Right lobe of liver (tissue), 6 donors: ENCODE data around the gene SYNGR1. TPM values are rescaled to one million over a fixed set of nuclear protein-coding genes. Genes with fewer than 3 reads are reported as not detected.
A peak's percentile ranks its signal among the peaks of the same experiment; 100 is the strongest.
"Not testable (repeated sequence)": the region's sequence is repeated elsewhere in the genome, so short reads cannot be mapped to it uniquely, and the experiment has no call there.

Experiments used
- ATAC-seq, 4 donors: fragments of 200-7000 bp; cut with Tn5 transposase; one replicate each; pipeline ENCODE4 v1.9.1; 2020; ENCODE audit warnings: mild to moderate bottlenecking in 4 of 4, moderate library complexity in 4 of 4
- DNase-seq, 3 donors: peaks; one replicate each; pipeline ENCODE4 v3.0.0-alpha.2; 2020
- H3K27ac ChIP-seq, 3 donors: fragments of 200-600 bp; one replicate each; pipeline ENCODE4 v1.8.0; 2022
- H3K27me3 ChIP-seq, 2 donors: fragments of 200-600 bp; one replicate each; pipeline ENCODE4 v1.8.0; 2022
- H3K36me3 ChIP-seq, 4 donors: fragments of 200-600 bp; sonication (generic) in 1 of 4; one replicate each; pipeline versions ENCODE4 v1.5.1 to v1.8.0; 2017 to 2022; ENCODE audit warnings: control low read depth in 1 of 4
- H3K4me1 ChIP-seq, 4 donors: fragments of 200-600 bp; sonication (generic) in 1 of 4; one replicate each; pipeline versions ENCODE4 v1.5.1 to v1.8.0; 2017 to 2022; ENCODE audit warnings: control low read depth in 1 of 4
- H3K4me3 ChIP-seq, 3 donors: fragments of 200-600 bp; one replicate each; pipeline ENCODE4 v1.8.0; 2022
- H3K9me3 ChIP-seq, 4 donors: fragments of 200-600 bp; sonication (generic) in 1 of 4; one replicate each; pipeline versions ENCODE4 v1.5.1 to v1.8.0; 2017 to 2022; ENCODE audit warnings: control low read depth in 1 of 4
- POLR2A ChIP-seq: fragments of 450-650 bp; IDR thresholded peaks from one replicate; pipeline ENCODE4 v1.6.1; 2017; ENCODE audit warnings: antibody characterized with exemption, mild to moderate bottlenecking
- WGBS: methylation state at CpG from one replicate; pipeline ENCODE4 v1.1.6; 2018; ENCODE audit warnings: low coverage, low lambda C conversion rate; ENCODE audit not compliant: insufficient coverage; ENCODE audit errors: missing lambda C conversion rate; 5-methylcytosine and 5-hydroxymethylcytosine counted together
- intact Hi-C, 2 donors: fragments of 100-400 bp; cut with DNase I; formaldehyde crosslinking; loops; one replicate each; pipeline versions ENCODE4 v1.11.2 to v1.14.1; 2022
- total RNA-seq, 6 experiments: library from RNA; depleted of rRNA in 2 of 6; stranded (reverse); fragments of >200 nt in 2 of 6; fragmentation: NEBNext Ultra II Directional in 3 of 6; extraction: Animal tissue kit (Norgen Biotek cat#: 25700) in 3 of 6; gene quantifications; one replicate each; pipeline versions ENCODE4 v1.1.0 to v1.2.4, GENCODE V29; 2016 to 2023
- TF ChIP-seq, protein P1 (sequence below), 4 donors: fragments of 200-600 bp in 3 of 4; fragments of 450-650 bp in 1 of 4; IDR thresholded peaks; one replicate each; pipeline versions ENCODE4 v1.5.1 to v1.8.0; 2016 to 2022; ENCODE audit warnings: antibody characterized with exemption in 4 of 4, mild to moderate bottlenecking in 2 of 4
- donor health status: DM: no; HTN: yes; CAD: no.
- donor health status: DM: no; HTN: no; CAD: no.
- donor health status: DM: no; HTN: no; CAD: no.
- donor health status: DM: no; HTN: yes; CAD: no.
- donor health status: DM: no; HTN: yes; CAD: no.

Gene SYNGR1
- total RNA-seq, 6 experiments from 2014 or later = 0.74 to 3.2 (median 2.2) TPM

DNA sequence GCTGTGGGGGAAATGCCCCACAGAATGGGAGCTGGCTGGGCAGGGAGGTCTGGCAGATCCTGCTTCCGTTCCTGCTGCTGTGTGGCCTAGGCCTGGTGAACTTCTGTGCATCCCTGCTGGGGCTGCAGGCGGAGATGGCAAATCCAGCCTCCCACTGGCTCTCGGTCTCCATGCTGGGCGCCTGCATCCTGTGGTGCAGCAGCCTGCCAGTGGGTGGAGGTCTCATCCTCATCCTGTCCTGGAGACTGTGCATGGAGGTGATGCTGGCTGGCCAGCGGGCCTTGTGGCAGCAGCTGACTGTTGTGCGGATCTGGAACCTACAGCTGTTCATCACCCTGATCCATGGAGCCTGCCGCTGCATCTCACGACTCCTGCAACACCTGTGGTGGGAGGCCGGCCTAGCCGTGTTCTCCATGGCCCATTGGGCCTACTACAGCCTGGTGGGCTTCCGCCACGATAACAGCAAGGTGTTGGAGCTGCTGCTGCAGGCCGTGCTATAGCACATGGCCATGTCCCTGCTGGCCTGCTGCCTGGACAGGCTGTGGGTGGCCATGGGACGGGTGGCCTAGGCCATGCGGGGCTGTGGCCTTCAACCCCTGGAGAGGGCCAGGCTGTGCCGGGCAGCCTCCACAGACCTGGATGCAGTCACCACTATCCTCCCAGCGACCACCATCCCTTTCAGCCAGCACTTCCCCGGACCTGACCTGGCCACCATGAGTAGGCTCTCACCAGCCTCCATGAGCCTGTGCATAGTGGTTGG lies 21.6 kb upstream of the SYNGR1 start:
- Histone ChIP-seq H3K9me3 (no peaks in the 10 kb centered on the region), H3K27me3 (no peaks in the 10 kb centered on the region), H3K4me3 (no peak overlapping the region), H3K27ac (no peak overlapping the region), H3K4me1 (peaks cover 0 to 8% (median 4%) of the 10 kb centered on the region in 4 donors), H3K36me3 (no peaks in the 10 kb centered on the region)
- intact Hi-C loops = no loop called here
- TF ChIP-seq POLR2A = no peak
- TF ChIP-seq, protein P1, sequence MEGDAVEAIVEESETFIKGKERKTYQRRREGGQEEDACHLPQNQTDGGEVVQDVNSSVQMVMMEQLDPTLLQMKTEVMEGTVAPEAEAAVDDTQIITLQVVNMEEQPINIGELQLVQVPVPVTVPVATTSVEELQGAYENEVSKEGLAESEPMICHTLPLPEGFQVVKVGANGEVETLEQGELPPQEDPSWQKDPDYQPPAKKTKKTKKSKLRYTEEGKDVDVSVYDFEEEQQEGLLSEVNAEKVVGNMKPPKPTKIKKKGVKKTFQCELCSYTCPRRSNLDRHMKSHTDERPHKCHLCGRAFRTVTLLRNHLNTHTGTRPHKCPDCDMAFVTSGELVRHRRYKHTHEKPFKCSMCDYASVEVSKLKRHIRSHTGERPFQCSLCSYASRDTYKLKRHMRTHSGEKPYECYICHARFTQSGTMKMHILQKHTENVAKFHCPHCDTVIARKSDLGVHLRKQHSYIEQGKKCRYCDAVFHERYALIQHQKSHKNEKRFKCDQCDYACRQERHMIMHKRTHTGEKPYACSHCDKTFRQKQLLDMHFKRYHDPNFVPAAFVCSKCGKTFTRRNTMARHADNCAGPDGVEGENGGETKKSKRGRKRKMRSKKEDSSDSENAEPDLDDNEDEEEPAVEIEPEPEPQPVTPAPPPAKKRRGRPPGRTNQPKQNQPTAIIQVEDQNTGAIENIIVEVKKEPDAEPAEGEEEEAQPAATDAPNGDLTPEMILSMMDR (IDR thresholded peaks at IDR 0.05) = no peak
- ATAC-seq (peak in 2 of 4 donors; percentile 10 to 38), DNase-seq (no peak)
- 100% methylated on average over 4 of the region's 18 CpGs for WGBS

DNA sequence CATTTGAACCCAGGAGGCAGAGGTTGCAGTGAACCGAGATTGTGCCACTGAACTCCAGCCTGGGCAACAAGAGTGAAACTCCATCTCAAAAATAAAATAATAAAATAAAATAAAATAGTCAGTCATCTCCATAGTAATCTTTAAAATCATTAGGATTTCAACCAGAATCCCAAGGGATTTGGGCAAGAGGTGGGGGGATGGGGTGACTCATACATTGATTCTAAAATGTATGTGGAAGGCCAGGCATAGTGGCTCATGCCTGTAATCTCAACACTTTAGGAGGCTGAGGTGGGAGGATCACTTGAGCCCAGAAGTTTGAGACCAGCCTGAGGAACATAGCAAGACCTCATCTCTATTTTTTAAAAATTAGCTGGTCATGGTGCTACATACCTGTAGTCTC lies 19.2 kb upstream of the SYNGR1 start:
- H3K4me1 ChIP-seq, H3K4me3 ChIP-seq, H3K9me3 ChIP-seq, H3K27me3 ChIP-seq, H3K27ac ChIP-seq, ATAC-seq, intact Hi-C loops, H3K36me3 ChIP-seq, DNase-seq: not testable (repeated sequence)
- WGBS = 91% methylated on average over 1 of the region's 1 CpG

GRCh38 chr22:39332441-39333064 lies 17.2 kb upstream of the SYNGR1 start:
- Histone ChIP-seq H3K27me3 (no peaks in the 10 kb centered on the region), H3K4me1 (peaks cover 0 to 8% (median 4%) of the 10 kb centered on the region in 4 donors), H3K9me3 (no peaks in the 10 kb centered on the region), H3K4me3 (no peak overlapping the region), H3K27ac (peak overlapping the region in 1 of 3 donors; percentile 3), H3K36me3 (no peaks in the 10 kb centered on the region)
- peak; percentile 83 to 91 (median 86) for ATAC-seq
- DNase-seq = no peak
- no peak for TF ChIP-seq POLR2A
- TF ChIP-seq, protein P1 (IDR thresholded peaks at IDR 0.05) = no peak
- 10% methylated on average over 2 of the region's 5 CpGs for WGBS
- intact Hi-C loops = no loop called here

DNA sequence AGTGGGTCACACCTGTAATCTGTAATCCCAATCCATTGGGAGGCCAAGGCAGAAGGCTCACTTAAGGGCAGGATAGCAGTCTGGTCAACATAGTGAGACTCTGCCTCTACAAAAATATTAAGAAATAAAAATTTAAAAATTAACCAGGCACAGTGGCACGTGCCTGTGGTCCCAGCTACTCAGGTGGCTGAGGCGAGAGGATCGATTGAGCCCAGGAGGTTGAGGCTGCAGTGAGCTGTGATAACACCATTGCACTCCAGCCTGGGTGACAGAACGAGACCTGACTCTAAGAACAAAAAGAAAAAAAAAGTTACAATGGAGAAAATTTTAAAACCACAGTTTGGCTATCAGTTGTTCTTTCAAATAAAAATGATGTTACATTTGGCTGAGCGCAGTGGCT lies 13.4 kb upstream of the SYNGR1 start:
- Histone ChIP-seq H3K27ac (no peak overlapping the region), H3K4me3 (no peak overlapping the region), H3K27me3 (no peaks in the 10 kb centered on the region), H3K36me3 (no peaks in the 10 kb centered on the region), H3K4me1 (peaks cover 0 to 8% (median 4%) of the 10 kb centered on the region in 4 donors), H3K9me3 (no peaks in the 10 kb centered on the region)
- intact Hi-C loops = no loop called here
- 71% methylated on average over 5 of the region's 5 CpGs for WGBS
- TF ChIP-seq, protein P1 (IDR thresholded peaks at IDR 0.05) = no peak
- TF ChIP-seq POLR2A = no peak
- ATAC-seq (no peak), DNase-seq (no peak)

GRCh38 chr22:39339775-39340174 lies 10.0 kb upstream of the SYNGR1 start:
- H3K4me3 ChIP-seq, H3K36me3 ChIP-seq, H3K27ac ChIP-seq, DNase-seq, H3K9me3 ChIP-seq, H3K4me1 ChIP-seq, ATAC-seq, intact Hi-C loops, H3K27me3 ChIP-seq: not testable (repeated sequence)
- 87% methylated on average over 6 of the region's 7 CpGs for WGBS
